NT2/D1 (cell line): Measurements from ENCODE around the gene AK5.
"Not testable (repeated sequence)": the region's sequence is repeated elsewhere in the genome, so short reads cannot be mapped to it uniquely, and the experiment has no call there.

ENCODE experiments used
- DNase-seq: peaks from one replicate; pipeline ENCODE4 v3.0.0-alpha.2; 2011; ENCODE audit warnings: low read depth, low spot score
- H3K27me3 ChIP-seq: 2 replicates; pipeline ENCODE4 v1.6.0; 2011; ENCODE audit warnings: mild to moderate bottlenecking; ENCODE audit not compliant: insufficient read length, insufficient read depth
- H3K36me3 ChIP-seq: 2 replicates; pipeline ENCODE4 v1.6.1; 2011; ENCODE audit warnings: mild to moderate bottlenecking, low read length, mixed read lengths; ENCODE audit not compliant: insufficient read depth, insufficient read length
- H3K4me1 ChIP-seq: 2 replicates; pipeline ENCODE4 v1.5.1; 2011; ENCODE audit not compliant: insufficient read depth, insufficient read length
- H3K4me3 ChIP-seq: 2 replicates; pipeline ENCODE4 v1.5.1; 2011; ENCODE audit warnings: low read depth; ENCODE audit not compliant: insufficient read length
- H3K9ac ChIP-seq: 2 replicates; pipeline ENCODE4 v1.6.0; 2011; ENCODE audit warnings: low read depth; ENCODE audit not compliant: insufficient read length
- H3K9me3 ChIP-seq: 2 replicates; pipeline ENCODE4 v1.5.1; 2011; ENCODE audit warnings: mild to moderate bottlenecking, low read length; ENCODE audit not compliant: insufficient read depth
- SUZ12 ChIP-seq: IDR thresholded peaks from 2 replicates; pipeline ENCODE4 v1.6.1; 2011; ENCODE audit not compliant: insufficient read length, insufficient read depth; ENCODE audit errors: extremely low read depth
- YY1 ChIP-seq: IDR thresholded peaks from 2 replicates; pipeline ENCODE4 v1.6.1; 2011; ENCODE audit not compliant: insufficient read length, insufficient read depth
- ZNF274 ChIP-seq: IDR thresholded peaks from 2 replicates; pipeline ENCODE4 v1.6.1; 2011; ENCODE audit warnings: mild to moderate bottlenecking, low read depth, low read length

The AK5 gene

GRCh38 chr1:77287535-77287934 is 5.7 kb downstream of the AK5 start:
- H3K36me3 ChIP-seq: no peaks in the 10 kb centered on the region
- DNase-seq: no peak
- no peaks in the 10 kb centered on the region for H3K4me1 ChIP-seq
- H3K9ac ChIP-seq: no peak overlapping the region
- no peaks in the 10 kb centered on the region for H3K9me3 ChIP-seq
- no peak overlapping the region for H3K4me3 ChIP-seq
- TF ChIP-seq SUZ12 (no peak), YY1 (no peak), ZNF274 (no peak)
- peaks cover 26% of the 10 kb centered on the region for H3K27me3 ChIP-seq

- Histone ChIP-seq H3K4me1 (no peaks in the 10 kb centered on the region), H3K9me3 (no peaks in the 10 kb centered on the region), H3K4me3 (no peak overlapping the region), H3K36me3 (no peaks in the 10 kb centered on the region), H3K9ac (no peak overlapping the region), H3K27me3 (peaks cover 18% of the 10 kb centered on the region)
- TF ChIP-seq ZNF274 (no peak), SUZ12 (no peak), YY1 (no peak)
- no peak for DNase-seq
These were observed 6.5 kb downstream of the AK5 start for GRCh38 chr1:77288275-77288674.

- no peaks in the 10 kb centered on the region for H3K27me3 ChIP-seq
- no peak overlapping the region for H3K4me3 ChIP-seq
- no peak for TF ChIP-seq SUZ12
- no peak for TF ChIP-seq ZNF274
- no peak for TF ChIP-seq YY1
- H3K4me1 ChIP-seq: no peaks in the 10 kb centered on the region
- H3K36me3 ChIP-seq: no peaks in the 10 kb centered on the region
- H3K9ac ChIP-seq: no peak overlapping the region
- H3K9me3 ChIP-seq: no peaks in the 10 kb centered on the region
- no peak for DNase-seq
These were observed 8.8 kb downstream of the AK5 start for GRCh38 chr1:77290576-77290975.

DNA sequence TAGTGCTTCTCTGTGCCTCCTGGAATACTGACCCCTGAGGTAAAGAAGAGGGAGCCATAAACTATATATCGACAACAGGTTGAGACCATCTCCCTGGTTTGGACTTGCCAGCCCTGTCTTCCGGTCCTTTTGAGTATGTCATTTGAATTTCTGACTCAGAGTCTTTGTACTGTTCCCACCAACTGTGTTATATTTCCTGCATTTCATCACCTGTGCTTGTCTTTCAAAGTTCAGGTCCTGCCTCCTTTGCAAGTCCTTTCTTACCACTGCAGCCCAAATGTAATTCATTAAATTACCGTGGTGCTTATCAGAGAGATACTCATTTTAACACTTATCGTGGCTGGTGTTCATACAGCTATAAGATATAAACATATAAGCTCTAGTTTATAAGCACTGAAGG is 10.7 kb downstream of the AK5 start:
- no peaks in the 10 kb centered on the region for H3K4me1 ChIP-seq
- no peaks in the 10 kb centered on the region for H3K9me3 ChIP-seq
- H3K27me3 ChIP-seq: no peaks in the 10 kb centered on the region
- DNase-seq: no peak
- no peak overlapping the region for H3K4me3 ChIP-seq
- no peak for TF ChIP-seq SUZ12
- TF ChIP-seq YY1: no peak
- TF ChIP-seq ZNF274: no peak
- H3K9ac ChIP-seq: no peak overlapping the region
- no peaks in the 10 kb centered on the region for H3K36me3 ChIP-seq

DNA sequence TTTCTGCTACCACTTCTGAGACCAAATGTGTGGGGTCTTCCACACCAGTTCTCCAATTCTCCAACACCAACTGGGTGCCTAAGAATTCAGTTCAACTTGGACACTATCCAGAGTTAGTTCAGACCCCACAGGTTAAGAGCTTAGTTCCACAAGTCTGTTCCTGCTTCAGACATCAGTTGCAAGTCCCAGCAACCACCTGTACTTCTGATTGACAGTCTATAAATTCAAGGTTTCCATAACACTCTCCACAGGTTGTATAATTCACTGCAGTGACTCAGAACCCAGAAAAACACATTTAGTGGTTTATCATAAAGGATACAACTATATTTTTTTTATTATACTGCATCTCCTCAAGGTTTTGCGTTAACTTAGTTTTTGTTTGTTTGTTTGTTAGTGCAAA is 18.7 kb downstream of the AK5 start:
- no peak for DNase-seq
- Histone ChIP-seq H3K4me1 (no peaks in the 10 kb centered on the region), H3K9me3 (no peaks in the 10 kb centered on the region), H3K4me3 (no peak overlapping the region), H3K9ac (no peak overlapping the region), H3K36me3 (no peaks in the 10 kb centered on the region), H3K27me3 (no peaks in the 10 kb centered on the region)
- TF ChIP-seq SUZ12: no peak
- no peak for TF ChIP-seq ZNF274
- TF ChIP-seq YY1: no peak

- Histone ChIP-seq H3K9me3 (no peaks in the 10 kb centered on the region), H3K9ac (no peak overlapping the region), H3K4me1 (no peaks in the 10 kb centered on the region), H3K27me3 (no peaks in the 10 kb centered on the region), H3K4me3 (no peak overlapping the region), H3K36me3 (no peaks in the 10 kb centered on the region)
- TF ChIP-seq YY1 (no peak), ZNF274 (no peak), SUZ12 (no peak)
- DNase-seq: no peak
These were observed 21.6 kb downstream of the AK5 start for GRCh38 chr1:77303387-77303786.

DNA sequence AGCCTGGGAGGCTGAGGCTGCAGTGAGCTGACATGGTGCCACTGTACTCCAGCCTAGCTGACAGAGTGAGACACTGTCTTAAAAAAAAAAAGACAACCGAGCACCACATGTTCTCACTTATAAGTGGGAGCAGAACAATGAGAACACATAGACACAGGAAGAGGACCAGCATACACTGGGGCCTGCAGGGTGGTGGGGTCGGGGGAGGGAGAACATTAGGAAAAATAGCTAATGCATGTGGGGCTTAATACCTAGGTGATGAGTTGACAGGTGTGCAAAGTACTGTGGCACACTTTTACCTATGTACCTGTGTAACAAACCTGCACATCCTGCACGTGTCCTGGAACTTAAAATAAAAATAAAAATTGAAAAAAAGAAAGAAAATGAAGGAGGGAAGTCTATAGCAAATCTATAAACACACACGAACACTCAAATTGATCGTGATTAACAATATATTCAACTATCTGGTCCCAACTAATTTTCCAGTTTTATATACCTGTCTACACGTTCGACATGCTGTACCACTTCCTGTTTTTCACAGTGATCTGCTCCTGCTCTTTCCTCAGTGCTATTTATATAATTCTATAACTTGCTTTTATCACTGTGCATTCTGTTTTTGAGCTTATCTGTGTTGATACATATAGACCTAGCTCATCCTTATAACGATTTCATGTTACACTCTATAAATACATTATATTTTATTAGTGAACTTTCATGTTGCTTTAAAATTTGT is 27.2 kb downstream of the AK5 start:
- Histone ChIP-seq H3K36me3 (no peaks in the 10 kb centered on the region), H3K27me3 (no peaks in the 10 kb centered on the region), H3K9ac (no peak overlapping the region), H3K4me1 (no peaks in the 10 kb centered on the region), H3K9me3 (no peaks in the 10 kb centered on the region), H3K4me3 (no peak overlapping the region)
- TF ChIP-seq SUZ12 (no peak), YY1 (no peak), ZNF274 (no peak)
- DNase-seq: no peak

GRCh38 chr1:77310924-77311323 is 29.1 kb downstream of the AK5 start:
- H3K36me3 ChIP-seq: no peaks in the 10 kb centered on the region
- no peaks in the 10 kb centered on the region for H3K4me1 ChIP-seq
- H3K4me3 ChIP-seq: no peak overlapping the region
- no peak overlapping the region for H3K9ac ChIP-seq
- H3K27me3 ChIP-seq: no peaks in the 10 kb centered on the region
- DNase-seq: no peak
- H3K9me3 ChIP-seq: no peaks in the 10 kb centered on the region
- TF ChIP-seq ZNF274 (no peak), SUZ12 (no peak), YY1 (no peak)

DNA sequence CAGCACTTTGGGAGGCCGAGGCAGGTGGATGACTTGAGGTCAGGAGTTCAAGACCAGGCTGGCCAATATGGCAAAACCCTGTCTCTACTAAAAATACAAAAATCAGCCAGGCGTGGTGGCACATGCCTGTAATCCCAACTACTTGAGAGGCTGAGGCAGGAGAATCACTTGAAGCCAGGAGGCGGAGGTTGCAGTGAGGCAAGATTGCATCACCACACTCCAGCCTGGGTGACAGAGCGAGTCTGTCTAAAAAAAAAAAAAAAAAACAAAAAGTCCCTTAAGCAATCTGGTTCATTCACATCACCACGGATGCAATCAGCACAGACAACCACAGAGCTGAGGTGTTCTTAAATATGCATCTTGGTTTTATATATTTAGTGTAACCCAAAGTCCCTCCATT is 30.5 kb downstream of the AK5 start:
- H3K9ac ChIP-seq, H3K9me3 ChIP-seq, DNase-seq, H3K36me3 ChIP-seq, H3K27me3 ChIP-seq, H3K4me3 ChIP-seq, H3K4me1 ChIP-seq: not testable (repeated sequence)
